Breast epithelium (tissue), 3 donors: Measurements from ENCODE around the gene DDR1.

Experiments
- POLR2A ChIP-seq: fragments of 450-650 bp; IDR thresholded peaks from one replicate; pipeline ENCODE4 v1.6.1; 2016; ENCODE audit warnings: antibody characterized with exemption, mild to moderate bottlenecking, moderate library complexity
- TF ChIP-seq, protein P1 (sequence below), 3 donors: fragments of 450-650 bp; IDR thresholded peaks; one replicate each; pipeline ENCODE4 v1.5.1; 2016 to 2017; ENCODE audit warnings: antibody characterized with exemption in 3 of 3, mild to moderate bottlenecking in 3 of 3, moderate library complexity in 3 of 3

GRCh38 chr6:30894381-30894780, 10.1 kb downstream of the DDR1 start:
- TF ChIP-seq POLR2A, result no peak
- TF ChIP-seq, protein P1, sequence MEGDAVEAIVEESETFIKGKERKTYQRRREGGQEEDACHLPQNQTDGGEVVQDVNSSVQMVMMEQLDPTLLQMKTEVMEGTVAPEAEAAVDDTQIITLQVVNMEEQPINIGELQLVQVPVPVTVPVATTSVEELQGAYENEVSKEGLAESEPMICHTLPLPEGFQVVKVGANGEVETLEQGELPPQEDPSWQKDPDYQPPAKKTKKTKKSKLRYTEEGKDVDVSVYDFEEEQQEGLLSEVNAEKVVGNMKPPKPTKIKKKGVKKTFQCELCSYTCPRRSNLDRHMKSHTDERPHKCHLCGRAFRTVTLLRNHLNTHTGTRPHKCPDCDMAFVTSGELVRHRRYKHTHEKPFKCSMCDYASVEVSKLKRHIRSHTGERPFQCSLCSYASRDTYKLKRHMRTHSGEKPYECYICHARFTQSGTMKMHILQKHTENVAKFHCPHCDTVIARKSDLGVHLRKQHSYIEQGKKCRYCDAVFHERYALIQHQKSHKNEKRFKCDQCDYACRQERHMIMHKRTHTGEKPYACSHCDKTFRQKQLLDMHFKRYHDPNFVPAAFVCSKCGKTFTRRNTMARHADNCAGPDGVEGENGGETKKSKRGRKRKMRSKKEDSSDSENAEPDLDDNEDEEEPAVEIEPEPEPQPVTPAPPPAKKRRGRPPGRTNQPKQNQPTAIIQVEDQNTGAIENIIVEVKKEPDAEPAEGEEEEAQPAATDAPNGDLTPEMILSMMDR (IDR thresholded peaks at IDR 0.05), result no peak
